Measurements from ENCODE around the gene LPP.

Gene LPP

DNA sequence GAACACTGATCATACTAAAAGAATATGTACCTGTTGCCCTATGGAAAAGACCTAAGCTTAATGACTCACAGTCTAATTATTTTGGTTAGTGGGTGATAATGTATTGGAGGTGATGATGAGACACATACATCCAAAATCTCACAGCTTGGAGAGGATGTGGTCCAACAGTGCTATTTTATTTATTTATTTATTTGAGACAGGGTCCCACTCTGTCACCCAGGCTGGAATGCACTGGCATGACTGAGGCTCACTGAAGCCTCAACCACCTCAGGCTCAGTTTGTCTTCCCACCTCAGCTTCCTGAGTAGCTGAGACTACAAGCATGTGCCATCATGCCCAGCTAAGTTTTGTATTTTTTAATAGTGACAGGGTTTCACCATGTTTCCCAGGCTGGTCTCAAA lies 35.0 kb downstream of the LPP start:
- no peaks in the 10 kb centered on the region for H3K27me3 ChIP-seq (ENCODE audit: control insufficient read depth, insufficient read depth, low read length)
- no peaks in the 10 kb centered on the region for H3K36me3 ChIP-seq (ENCODE audit: control insufficient read depth, insufficient read depth, low read length)
- no peak overlapping the region for H3K9ac ChIP-seq (ENCODE audit: low read depth, low read length)
- peaks cover 5% of the 10 kb centered on the region for H3K4me1 ChIP-seq (ENCODE audit: control insufficient read depth, insufficient read depth, low read length)
- H3K4me3 ChIP-seq (ENCODE audit: low read depth, low read length), result no peak overlapping the region
- H3K9me3 ChIP-seq (ENCODE audit: control insufficient read depth, insufficient read depth, low read length), result no peaks in the 10 kb centered on the region

DNA sequence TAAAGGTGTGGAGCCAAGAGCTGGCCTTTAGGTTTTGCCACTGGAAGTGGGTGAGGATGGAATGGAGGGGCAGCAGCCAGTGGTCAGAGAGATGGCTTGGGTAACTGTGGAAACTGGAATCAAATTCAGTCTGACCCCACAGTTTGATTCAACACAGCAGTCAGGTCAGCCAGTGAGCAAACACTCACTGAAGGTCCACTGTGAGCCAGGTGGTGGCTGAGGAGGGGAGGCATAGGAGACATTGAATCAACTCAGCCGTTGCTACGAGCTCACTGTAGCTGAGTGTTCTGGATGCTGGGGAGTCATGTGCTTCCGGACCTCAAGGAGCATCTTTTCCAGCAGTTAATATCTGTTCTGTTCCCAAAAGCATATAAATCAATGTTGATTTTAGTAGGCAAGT lies 37.5 kb downstream of the LPP start:
- Histone ChIP-seq H3K4me1 (ENCODE audit: control insufficient read depth, insufficient read depth, low read length) (peaks cover 5% of the 10 kb centered on the region), H3K27me3 (ENCODE audit: control insufficient read depth, insufficient read depth, low read length) (no peaks in the 10 kb centered on the region), H3K4me3 (ENCODE audit: low read depth, low read length) (no peak overlapping the region), H3K9ac (ENCODE audit: low read depth, low read length) (no peak overlapping the region), H3K36me3 (ENCODE audit: control insufficient read depth, insufficient read depth, low read length) (no peaks in the 10 kb centered on the region), H3K9me3 (ENCODE audit: control insufficient read depth, insufficient read depth, low read length) (no peaks in the 10 kb centered on the region)

GRCh38 chr3:188192034-188192433 lies 38.1 kb downstream of the LPP start:
- H3K4me3 ChIP-seq (ENCODE audit: low read depth, low read length), result no peak overlapping the region
- H3K9ac ChIP-seq (ENCODE audit: low read depth, low read length), result no peak overlapping the region
- no peaks in the 10 kb centered on the region for H3K36me3 ChIP-seq (ENCODE audit: control insufficient read depth, insufficient read depth, low read length)
- no peaks in the 10 kb centered on the region for H3K9me3 ChIP-seq (ENCODE audit: control insufficient read depth, insufficient read depth, low read length)
- H3K4me1 ChIP-seq (ENCODE audit: control insufficient read depth, insufficient read depth, low read length), result peaks cover 6% of the 10 kb centered on the region
- H3K27me3 ChIP-seq (ENCODE audit: control insufficient read depth, insufficient read depth, low read length), result no peaks in the 10 kb centered on the region

DNA sequence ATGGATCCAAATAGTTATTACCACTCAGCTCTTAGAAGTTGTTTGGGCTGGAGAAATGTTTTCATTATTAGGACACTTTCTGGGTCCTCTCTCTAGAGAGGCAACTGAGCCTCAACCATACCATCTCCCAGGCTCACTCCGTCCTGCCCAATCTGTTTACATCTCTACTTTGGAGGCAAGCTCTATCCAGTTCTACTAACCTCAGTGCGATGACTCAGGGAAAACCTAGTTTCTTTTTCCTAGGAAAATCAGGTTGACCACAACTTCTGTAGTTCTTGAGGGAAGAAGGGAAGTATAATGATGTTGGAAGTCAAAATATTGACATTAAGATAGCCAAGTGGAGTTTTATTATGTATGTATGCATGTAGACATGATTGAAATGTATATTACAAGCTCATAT lies 40.4 kb downstream of the LPP start:
- Histone ChIP-seq H3K4me3 (ENCODE audit: low read depth, low read length) (no peak overlapping the region), H3K9me3 (ENCODE audit: control insufficient read depth, insufficient read depth, low read length) (no peaks in the 10 kb centered on the region)

GRCh38 chr3:188196232-188196990 lies 42.5 kb downstream of the LPP start:
- Histone ChIP-seq H3K9ac (ENCODE audit: low read depth, low read length) (no peak overlapping the region), H3K4me1 (ENCODE audit: control insufficient read depth, insufficient read depth, low read length) (peaks cover 12% of the 10 kb centered on the region), H3K27me3 (ENCODE audit: control insufficient read depth, insufficient read depth, low read length) (no peaks in the 10 kb centered on the region), H3K9me3 (ENCODE audit: control insufficient read depth, insufficient read depth, low read length) (no peaks in the 10 kb centered on the region), H3K36me3 (ENCODE audit: control insufficient read depth, insufficient read depth, low read length) (no peaks in the 10 kb centered on the region), H3K4me3 (ENCODE audit: low read depth, low read length) (no peak overlapping the region)

More for the DNA sequence above, 40.4 kb downstream of the LPP start:
- no peaks in the 10 kb centered on the region for H3K27me3 ChIP-seq (ENCODE audit: control insufficient read depth, insufficient read depth, low read length)
- peaks cover 12% of the 10 kb centered on the region for H3K4me1 ChIP-seq (ENCODE audit: control insufficient read depth, insufficient read depth, low read length)
- no peak overlapping the region for H3K9ac ChIP-seq (ENCODE audit: low read depth, low read length)
- no peaks in the 10 kb centered on the region for H3K36me3 ChIP-seq (ENCODE audit: control insufficient read depth, insufficient read depth, low read length)

DNA sequence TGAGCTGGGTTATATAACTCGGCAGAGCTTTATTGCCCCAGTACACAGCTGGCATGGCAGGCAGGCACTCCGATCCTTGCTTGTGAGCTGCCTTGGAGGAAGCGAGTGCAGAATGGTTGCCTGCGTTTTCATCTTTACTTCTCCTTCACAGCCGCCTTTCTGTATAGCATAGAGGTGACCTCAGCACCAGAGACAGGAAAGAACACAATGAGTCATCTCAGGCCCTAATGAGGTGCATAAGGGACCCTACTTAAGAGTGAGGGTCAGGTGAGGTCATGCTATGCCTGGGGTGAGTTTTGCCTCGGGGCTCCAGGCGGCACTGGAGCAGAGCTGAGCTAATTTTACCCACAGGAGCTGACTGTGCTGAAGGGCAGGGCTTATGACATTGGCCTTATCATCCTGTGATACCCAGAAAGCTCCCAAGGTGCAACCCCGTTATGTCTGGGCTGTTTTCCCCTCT lies 43.5 kb downstream of the LPP start:
- no peak overlapping the region for H3K9ac ChIP-seq (ENCODE audit: low read depth, low read length)
- H3K4me1 ChIP-seq (ENCODE audit: control insufficient read depth, insufficient read depth, low read length), result peaks cover 12% of the 10 kb centered on the region
- H3K9me3 ChIP-seq (ENCODE audit: control insufficient read depth, insufficient read depth, low read length), result no peaks in the 10 kb centered on the region
- no peaks in the 10 kb centered on the region for H3K27me3 ChIP-seq (ENCODE audit: control insufficient read depth, insufficient read depth, low read length)
- H3K36me3 ChIP-seq (ENCODE audit: control insufficient read depth, insufficient read depth, low read length), result no peaks in the 10 kb centered on the region
- H3K4me3 ChIP-seq (ENCODE audit: low read depth, low read length), result no peak overlapping the region

DNA sequence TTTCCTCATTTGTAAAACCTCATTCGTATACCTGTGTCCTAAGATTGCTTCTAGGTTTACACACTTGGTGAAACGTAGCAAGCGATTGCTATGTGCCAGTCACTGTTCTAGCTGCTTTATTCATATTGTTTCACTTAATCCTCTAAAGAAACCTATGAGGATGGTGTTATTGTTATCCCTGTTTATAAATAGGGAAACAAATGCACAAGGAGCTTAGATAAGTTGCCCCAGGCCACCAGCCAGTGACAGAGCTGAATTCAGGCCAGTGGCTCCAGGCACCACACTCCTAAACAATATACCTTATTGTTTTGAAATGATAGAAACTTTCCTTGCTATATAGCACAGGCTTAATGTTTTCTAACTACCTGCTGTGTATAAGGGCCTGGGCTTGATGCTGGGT lies 44.0 kb downstream of the LPP start:
- no peak overlapping the region for H3K4me3 ChIP-seq (ENCODE audit: low read depth, low read length)

GRCh38 chr3:188198760-188199327 lies 44.9 kb downstream of the LPP start:
- Histone ChIP-seq H3K9me3 (ENCODE audit: control insufficient read depth, insufficient read depth, low read length) (no peaks in the 10 kb centered on the region), H3K4me3 (ENCODE audit: low read depth, low read length) (no peak overlapping the region), H3K27me3 (ENCODE audit: control insufficient read depth, insufficient read depth, low read length) (no peaks in the 10 kb centered on the region), H3K36me3 (ENCODE audit: control insufficient read depth, insufficient read depth, low read length) (no peaks in the 10 kb centered on the region), H3K9ac (ENCODE audit: low read depth, low read length) (no peak overlapping the region), H3K4me1 (ENCODE audit: control insufficient read depth, insufficient read depth, low read length) (peaks cover 12% of the 10 kb centered on the region)

More for the DNA sequence above, 44.0 kb downstream of the LPP start:
- H3K36me3 ChIP-seq (ENCODE audit: control insufficient read depth, insufficient read depth, low read length), result no peaks in the 10 kb centered on the region
- no peak overlapping the region for H3K9ac ChIP-seq (ENCODE audit: low read depth, low read length)
- H3K27me3 ChIP-seq (ENCODE audit: control insufficient read depth, insufficient read depth, low read length), result no peaks in the 10 kb centered on the region
- H3K9me3 ChIP-seq (ENCODE audit: control insufficient read depth, insufficient read depth, low read length), result no peaks in the 10 kb centered on the region
- peaks cover 12% of the 10 kb centered on the region for H3K4me1 ChIP-seq (ENCODE audit: control insufficient read depth, insufficient read depth, low read length)

GRCh38 chr3:188199386-188199785 lies 45.4 kb downstream of the LPP start:
- Histone ChIP-seq H3K4me3 (ENCODE audit: low read depth, low read length) (no peak overlapping the region), H3K9me3 (ENCODE audit: control insufficient read depth, insufficient read depth, low read length) (no peaks in the 10 kb centered on the region), H3K4me1 (ENCODE audit: control insufficient read depth, insufficient read depth, low read length) (peaks cover 12% of the 10 kb centered on the region), H3K27me3 (ENCODE audit: control insufficient read depth, insufficient read depth, low read length) (no peaks in the 10 kb centered on the region), H3K9ac (ENCODE audit: low read depth, low read length) (no peak overlapping the region), H3K36me3 (ENCODE audit: control insufficient read depth, insufficient read depth, low read length) (no peaks in the 10 kb centered on the region)

GRCh38 chr3:188200481-188200880 lies 46.5 kb downstream of the LPP start:
- Histone ChIP-seq H3K4me1 (ENCODE audit: control insufficient read depth, insufficient read depth, low read length) (peaks cover 12% of the 10 kb centered on the region), H3K4me3 (ENCODE audit: low read depth, low read length) (no peak overlapping the region), H3K27me3 (ENCODE audit: control insufficient read depth, insufficient read depth, low read length) (no peaks in the 10 kb centered on the region), H3K9ac (ENCODE audit: low read depth, low read length) (no peak overlapping the region), H3K36me3 (ENCODE audit: control insufficient read depth, insufficient read depth, low read length) (no peaks in the 10 kb centered on the region), H3K9me3 (ENCODE audit: control insufficient read depth, insufficient read depth, low read length) (no peaks in the 10 kb centered on the region)

GRCh38 chr3:188202358-188203138 lies 48.6 kb downstream of the LPP start:
- Histone ChIP-seq H3K36me3 (ENCODE audit: control insufficient read depth, insufficient read depth, low read length) (no peaks in the 10 kb centered on the region), H3K4me3 (ENCODE audit: low read depth, low read length) (no peak overlapping the region), H3K4me1 (ENCODE audit: control insufficient read depth, insufficient read depth, low read length) (peaks cover 6% of the 10 kb centered on the region), H3K9ac (ENCODE audit: low read depth, low read length) (no peak overlapping the region), H3K9me3 (ENCODE audit: control insufficient read depth, insufficient read depth, low read length) (no peaks in the 10 kb centered on the region), H3K27me3 (ENCODE audit: control insufficient read depth, insufficient read depth, low read length) (no peaks in the 10 kb centered on the region)
